DMS153 treated with DMSO at 0.1 percent for 48 hours (cell line): ENCODE data around the gene NOXA1.

Experiments
- DNase-seq: peaks from one replicate; lab custom pipeline; 2025; ENCODE audit not compliant: unreplicated experiment; lab: John Stamatoyannopoulos, UW

Gene NOXA1

DNA sequence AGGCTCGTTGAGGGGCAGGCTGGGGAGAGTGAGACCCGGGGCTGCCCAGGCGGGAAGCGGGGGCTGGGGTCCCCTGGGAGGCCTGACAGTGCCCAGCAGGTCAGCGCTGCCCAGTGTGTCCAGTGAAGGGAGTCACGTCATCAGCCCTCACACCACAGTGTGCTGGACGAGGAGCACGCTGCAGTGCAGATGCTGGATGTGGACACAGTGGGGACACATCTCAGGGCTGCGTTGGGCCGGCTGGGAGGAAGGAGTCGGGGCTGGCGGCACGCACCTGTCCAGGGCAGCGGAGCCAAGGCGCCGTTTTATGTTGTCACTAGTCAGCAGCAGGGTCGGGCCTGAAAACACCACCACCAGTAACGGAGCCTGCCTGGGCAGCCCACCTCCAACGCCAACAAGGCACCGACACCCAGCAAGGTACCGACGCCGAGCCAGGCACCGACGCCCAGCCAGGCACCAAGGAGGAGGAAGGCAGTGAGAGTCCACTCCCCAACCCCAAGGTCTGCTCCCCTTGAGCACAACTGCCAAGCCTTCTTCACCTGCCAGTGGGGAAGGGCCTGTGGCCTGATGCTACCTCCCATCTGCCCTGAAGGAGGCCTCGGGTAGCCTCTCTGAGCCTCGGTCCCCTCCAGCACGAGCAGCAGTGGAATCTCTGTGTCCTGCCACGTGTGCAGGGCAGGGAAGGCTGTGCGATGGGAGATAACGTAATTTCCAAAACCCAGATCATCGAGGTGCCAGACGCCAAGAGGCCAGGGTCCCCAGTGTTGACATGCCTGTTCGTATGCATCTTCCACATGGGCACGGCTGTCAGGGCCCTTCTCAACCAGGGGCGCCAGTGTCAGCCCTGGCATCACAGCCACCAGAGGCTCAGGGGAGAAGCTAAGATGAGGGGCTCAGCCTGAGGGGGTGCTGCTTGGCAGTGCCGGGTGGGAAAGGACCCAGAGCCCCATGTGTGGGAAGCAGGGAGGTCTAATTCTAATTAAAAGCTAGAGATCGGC is 57.8 kb downstream of the NOXA1 start:
- no peak for DNase-seq

- no peak for DNase-seq
These were observed 59.0 kb downstream of the NOXA1 start for GRCh38 chr9:137482094-137482781.
